Measurements from ENCODE around the gene NFIB. TPM values are rescaled to one million over a fixed set of nuclear protein-coding genes. Genes with fewer than 3 reads are reported as not detected.
A peak's percentile ranks its signal among the peaks of the same experiment; 100 is the strongest.

Gene NFIB
- total RNA-seq, 2 donors from 2014 or later: 53.0 to 54.0 TPM

DNA sequence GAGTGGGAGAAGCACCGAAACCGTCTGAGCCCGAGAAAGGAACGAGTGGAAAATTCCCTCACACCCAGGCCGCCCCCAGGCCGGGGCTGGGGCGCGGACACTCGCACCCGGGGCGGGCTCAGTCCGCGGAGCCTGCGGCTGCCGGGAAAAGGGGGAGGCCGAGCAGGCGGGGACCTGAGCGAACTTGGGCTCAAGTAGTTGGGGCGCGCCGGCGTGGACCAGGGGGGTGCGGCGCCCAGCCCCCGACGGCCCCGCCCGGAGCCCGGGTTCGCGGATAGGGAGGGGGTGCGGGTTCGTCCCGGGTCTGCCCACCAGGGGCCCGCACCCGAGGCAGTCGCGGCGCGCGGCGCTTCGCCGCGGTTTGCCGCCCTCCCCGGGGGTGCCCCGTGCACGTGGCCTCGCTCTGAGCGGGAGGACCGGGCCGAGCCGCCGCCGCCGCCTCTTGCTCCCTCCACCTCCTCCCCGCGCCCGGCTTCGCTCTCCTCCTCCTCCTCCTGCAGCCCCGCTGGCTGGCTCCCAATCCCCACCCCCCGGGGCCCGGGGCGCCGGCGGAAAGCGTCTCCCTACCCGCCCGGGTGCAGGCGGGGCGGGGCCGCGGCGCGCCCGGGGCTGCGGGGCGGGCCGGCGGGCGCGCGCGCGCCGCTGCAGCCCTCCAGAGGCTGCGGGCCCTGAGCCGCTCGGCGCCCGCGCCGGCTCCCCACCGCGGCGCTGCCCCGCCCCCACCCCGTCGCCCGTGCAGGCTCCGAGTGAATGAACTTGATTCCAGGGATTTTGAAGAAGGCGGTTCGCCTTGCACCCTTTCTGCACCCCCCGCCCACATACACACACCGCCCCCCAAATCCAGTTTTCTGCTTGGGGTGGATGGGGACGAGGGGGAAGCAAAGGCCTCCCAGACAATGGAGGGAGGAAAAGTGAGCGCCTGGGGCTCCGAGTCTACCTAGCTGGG lies 1.3 kb upstream of the NFIB start:
- Histone ChIP-seq H3K27me3 (no peaks in the 10 kb centered on the region), H3K4me3 (peak overlapping the region; percentile 61), H3K27ac (peak overlapping the region; percentile 93), H3K4me1 (no peaks in the 10 kb centered on the region), H3K9me3 (no peaks in the 10 kb centered on the region), H3K9ac (ENCODE audit: low read depth in 2 of 2, low read length in 2 of 2) (peak overlapping the region; percentile 75 to 84), H3K36me3 (no peaks in the 10 kb centered on the region)
- intact Hi-C loops (cut with DNase I): loop anchor here (10.0 kb wide), 1 partner anchor 100 kb away; no protein-coding TSS in a partner anchor
- peak; percentile 93 for DNase-seq
- TF ChIP-seq, protein P1, sequence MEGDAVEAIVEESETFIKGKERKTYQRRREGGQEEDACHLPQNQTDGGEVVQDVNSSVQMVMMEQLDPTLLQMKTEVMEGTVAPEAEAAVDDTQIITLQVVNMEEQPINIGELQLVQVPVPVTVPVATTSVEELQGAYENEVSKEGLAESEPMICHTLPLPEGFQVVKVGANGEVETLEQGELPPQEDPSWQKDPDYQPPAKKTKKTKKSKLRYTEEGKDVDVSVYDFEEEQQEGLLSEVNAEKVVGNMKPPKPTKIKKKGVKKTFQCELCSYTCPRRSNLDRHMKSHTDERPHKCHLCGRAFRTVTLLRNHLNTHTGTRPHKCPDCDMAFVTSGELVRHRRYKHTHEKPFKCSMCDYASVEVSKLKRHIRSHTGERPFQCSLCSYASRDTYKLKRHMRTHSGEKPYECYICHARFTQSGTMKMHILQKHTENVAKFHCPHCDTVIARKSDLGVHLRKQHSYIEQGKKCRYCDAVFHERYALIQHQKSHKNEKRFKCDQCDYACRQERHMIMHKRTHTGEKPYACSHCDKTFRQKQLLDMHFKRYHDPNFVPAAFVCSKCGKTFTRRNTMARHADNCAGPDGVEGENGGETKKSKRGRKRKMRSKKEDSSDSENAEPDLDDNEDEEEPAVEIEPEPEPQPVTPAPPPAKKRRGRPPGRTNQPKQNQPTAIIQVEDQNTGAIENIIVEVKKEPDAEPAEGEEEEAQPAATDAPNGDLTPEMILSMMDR (IDR thresholded peaks at IDR 0.05): no peak

DNA sequence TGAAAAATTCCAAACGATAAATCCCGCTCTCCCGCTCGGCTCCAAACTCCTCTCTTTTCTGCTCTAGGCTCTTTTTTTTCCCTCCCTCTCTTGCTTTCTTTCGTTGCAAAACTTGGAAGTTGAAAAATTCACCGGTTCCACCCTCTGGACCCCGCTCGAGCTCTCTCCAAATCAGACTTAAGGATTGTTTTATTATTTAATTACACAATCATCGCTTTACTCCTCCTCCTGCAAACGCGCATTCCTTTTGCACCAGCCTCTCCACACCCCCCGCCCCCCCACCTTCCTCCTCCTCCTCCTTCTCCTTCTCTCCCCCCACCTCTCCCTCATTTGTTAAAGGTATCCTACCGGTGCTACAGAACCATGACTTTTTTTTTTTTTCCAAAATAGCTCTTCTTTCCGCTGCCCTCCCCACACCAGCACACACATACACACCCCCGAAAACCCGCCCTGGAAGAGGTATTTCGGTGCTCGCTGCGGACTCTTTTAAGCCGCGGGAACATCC lies 535 bp upstream of the NFIB start:
- intact Hi-C loops (cut with DNase I): loop anchor here (10.0 kb wide), 1 partner anchor 100 kb away; no protein-coding TSS in a partner anchor
- H3K4me1 ChIP-seq: no peaks in the 10 kb centered on the region
- TF ChIP-seq, protein P1 (IDR thresholded peaks at IDR 0.05): no peak
- peak overlapping the region; percentile 61 for H3K4me3 ChIP-seq
- H3K27ac ChIP-seq: peak overlapping the region; percentile 93
- peak overlapping the region; percentile 75 to 84 for H3K9ac ChIP-seq (ENCODE audit: low read depth in 2 of 2, low read length in 2 of 2)
- H3K9me3 ChIP-seq: no peaks in the 10 kb centered on the region
- peak; percentile 86 for DNase-seq
- no peaks in the 10 kb centered on the region for H3K27me3 ChIP-seq
- H3K36me3 ChIP-seq: no peaks in the 10 kb centered on the region

DNA sequence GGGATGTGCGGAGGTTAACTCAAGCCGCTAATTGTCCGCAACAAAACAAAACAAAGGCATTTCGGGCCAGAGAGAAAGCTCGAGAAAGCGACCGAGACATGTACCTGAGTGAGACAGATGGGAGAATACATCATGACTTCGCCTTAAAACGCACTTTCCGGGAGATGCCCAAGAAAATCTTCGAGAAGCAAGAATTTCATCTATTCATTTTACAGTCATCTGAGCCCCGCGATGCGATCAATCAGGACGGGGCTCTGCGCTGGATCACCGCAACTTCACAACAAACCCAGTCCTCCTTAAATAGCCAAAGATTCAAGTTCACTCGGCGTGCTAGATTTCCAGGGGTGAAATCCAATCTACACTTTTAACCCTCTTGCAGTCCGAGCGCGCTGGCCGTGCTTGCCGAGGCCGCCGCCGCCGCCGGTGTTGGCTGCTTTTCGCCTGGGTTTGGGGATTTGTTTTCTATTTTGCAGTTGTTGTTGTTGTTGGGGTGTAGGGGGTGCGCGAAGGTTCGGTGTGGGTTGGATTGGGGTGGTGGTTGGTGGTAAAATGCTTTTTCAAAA lies 482 bp downstream of the NFIB start:
- TF ChIP-seq, protein P1 (IDR thresholded peaks at IDR 0.05): no peak
- peak overlapping the region; percentile 72 to 96 for H3K9ac ChIP-seq (ENCODE audit: low read depth in 2 of 2, low read length in 2 of 2)
- intact Hi-C loops (cut with DNase I): loop anchor here (10.0 kb wide), 1 partner anchor 99 kb away; no protein-coding TSS in a partner anchor
- peak; percentile 43 for DNase-seq
- H3K9me3 ChIP-seq: no peaks in the 10 kb centered on the region
- H3K4me3 ChIP-seq: peak overlapping the region; percentile 61
- no peaks in the 10 kb centered on the region for H3K4me1 ChIP-seq
- no peaks in the 10 kb centered on the region for H3K36me3 ChIP-seq
- no peaks in the 10 kb centered on the region for H3K27me3 ChIP-seq
- H3K27ac ChIP-seq: peak overlapping the region; percentile 93

DNA sequence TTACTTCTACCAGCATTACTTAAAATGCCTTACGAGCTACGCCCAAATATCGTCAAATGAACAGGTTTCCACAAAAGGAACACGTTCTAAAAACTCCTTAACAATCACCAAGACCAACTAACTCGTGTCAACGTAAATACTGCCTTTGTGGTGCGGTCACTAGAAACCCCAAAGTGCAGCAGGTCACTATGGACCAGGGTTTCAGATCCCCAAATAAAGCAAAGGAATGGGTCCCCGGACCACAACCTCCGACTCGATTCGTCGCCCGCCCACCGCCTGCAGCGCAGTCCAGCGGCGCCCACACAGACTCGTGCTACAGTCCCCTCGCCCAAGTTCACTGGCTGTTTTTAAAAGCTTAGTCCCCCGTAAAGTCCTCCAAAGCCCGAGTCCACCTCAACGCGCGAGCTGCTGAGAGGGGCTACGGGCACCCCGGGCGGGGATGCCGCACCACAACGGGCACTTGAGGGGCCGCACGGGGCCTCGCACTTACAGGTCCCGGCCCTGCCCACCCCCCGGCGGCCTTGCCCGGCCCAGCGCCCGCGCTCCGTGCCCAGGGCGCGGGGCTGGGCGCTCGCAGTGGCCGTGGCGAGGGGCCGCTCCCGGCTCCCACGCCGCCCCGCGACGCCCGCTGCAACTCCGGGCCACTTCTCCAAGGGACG lies 1.1 kb downstream of the NFIB start:
- Histone ChIP-seq H3K9me3 (no peaks in the 10 kb centered on the region), H3K27me3 (no peaks in the 10 kb centered on the region), H3K4me3 (peak overlapping the region; percentile 61), H3K36me3 (no peaks in the 10 kb centered on the region), H3K4me1 (no peaks in the 10 kb centered on the region), H3K9ac (ENCODE audit: low read depth in 2 of 2, low read length in 2 of 2) (peak overlapping the region; percentile 72 to 96), H3K27ac (peak overlapping the region; percentile 93)
- TF ChIP-seq, protein P1 (IDR thresholded peaks at IDR 0.05): no peak
- intact Hi-C loops (cut with DNase I): loop anchor here (10.0 kb wide), 1 partner anchor 98 kb away; no protein-coding TSS in a partner anchor
- DNase-seq: peak; percentile 47

Measured in colonic mucosa (tissue), 4 donors.